ENCODE data around the gene LRRIQ1. TPM values are rescaled to one million over a fixed set of nuclear protein-coding genes. Genes with fewer than 3 reads are reported as not detected.
"Not testable (repeated sequence)": the region's sequence is repeated elsewhere in the genome, so short reads cannot be mapped to it uniquely, and the experiment has no call there.

Gene LRRIQ1
- total RNA-seq, 2 donors from 2014 or later: 0.12 TPM; not detected in 1

- Histone ChIP-seq H3K4me1 (no peaks in the 10 kb centered on the region), H3K27me3 (no peaks in the 10 kb centered on the region), H3K9me3 (no peaks in the 10 kb centered on the region), H3K4me3 (no peak overlapping the region), H3K36me3 (no peaks in the 10 kb centered on the region), H3K27ac (no peak overlapping the region)
- DNase-seq (ENCODE audit: low spot score): no peak
- TF ChIP-seq CTCF (IDR thresholded peaks at IDR 0.05): no peak
Measured at GRCh38 chr12:85206543-85206942, 170.4 kb downstream of the LRRIQ1 start.

- DNase-seq (ENCODE audit: low spot score); H3K4me1 ChIP-seq; H3K4me3 ChIP-seq; H3K36me3 ChIP-seq; H3K27me3 ChIP-seq; H3K27ac ChIP-seq; H3K9me3 ChIP-seq: not testable (repeated sequence)
Measured at GRCh38 chr12:85224339-85224738, 188.2 kb downstream of the LRRIQ1 start.

GRCh38 chr12:85225501-85225900 is 189.3 kb downstream of the LRRIQ1 start:
- DNase-seq (ENCODE audit: low spot score): no peak
- Histone ChIP-seq H3K36me3 (no peaks in the 10 kb centered on the region), H3K27me3 (no peaks in the 10 kb centered on the region), H3K4me3 (no peak overlapping the region), H3K9me3 (no peaks in the 10 kb centered on the region), H3K27ac (no peak overlapping the region), H3K4me1 (no peaks in the 10 kb centered on the region)
- no peak for TF ChIP-seq CTCF (IDR thresholded peaks at IDR 0.05)

GRCh38 chr12:85237327-85237726 is 201.2 kb downstream of the LRRIQ1 start:
- DNase-seq (ENCODE audit: low spot score): no peak
- no peak overlapping the region for H3K4me3 ChIP-seq
- H3K9me3 ChIP-seq: no peaks in the 10 kb centered on the region
- H3K27me3 ChIP-seq: no peaks in the 10 kb centered on the region
- no peak overlapping the region for H3K27ac ChIP-seq
- no peaks in the 10 kb centered on the region for H3K4me1 ChIP-seq
- no peak for TF ChIP-seq CTCF (IDR thresholded peaks at IDR 0.05)
- no peaks in the 10 kb centered on the region for H3K36me3 ChIP-seq

- DNase-seq (ENCODE audit: low spot score): no peak
- no peak overlapping the region for H3K4me3 ChIP-seq
- TF ChIP-seq CTCF (IDR thresholded peaks at IDR 0.05): no peak
- H3K27ac ChIP-seq: no peak overlapping the region
- no peaks in the 10 kb centered on the region for H3K9me3 ChIP-seq
- H3K36me3 ChIP-seq: no peaks in the 10 kb centered on the region
- no peaks in the 10 kb centered on the region for H3K27me3 ChIP-seq
- H3K4me1 ChIP-seq: no peaks in the 10 kb centered on the region
Measured at GRCh38 chr12:85244561-85244960, 208.4 kb downstream of the LRRIQ1 start.

- Histone ChIP-seq H3K36me3 (no peaks in the 10 kb centered on the region), H3K27ac (no peak overlapping the region), H3K9me3 (no peaks in the 10 kb centered on the region), H3K4me3 (no peak overlapping the region), H3K4me1 (no peaks in the 10 kb centered on the region), H3K27me3 (no peaks in the 10 kb centered on the region)
- DNase-seq (ENCODE audit: low spot score): no peak
- no peak for TF ChIP-seq CTCF (IDR thresholded peaks at IDR 0.05)
Measured at GRCh38 chr12:85253853-85254252, 217.7 kb downstream of the LRRIQ1 start.
